OCI-LY1 (cell line): Measurements from ENCODE around the gene TOR1AIP1.

Experiments
- H2AFZ ChIP-seq: fragments of 200-600 bp; sonication (generic), shearing (Covaris generic); 2 replicates; pipeline ENCODE4 v1.6.0; 2014; ENCODE audit warnings: antibody characterized with exemption, mild to moderate bottlenecking, low read length
- H3F3A ChIP-seq: fragments of 200-600 bp; sonication (generic), shearing (Covaris generic); 2 replicates; pipeline ENCODE4 v1.6.0; 2014; ENCODE audit warnings: mild to moderate bottlenecking, antibody characterized with exemption, low read length, moderate library complexity; ENCODE audit not compliant: insufficient read depth
- H3K27ac ChIP-seq: fragments of 200-600 bp; sonication (generic); 2 replicates; pipeline ENCODE4 v1.5.1; 2014; ENCODE audit warnings: low read length, mixed run types, mild to moderate bottlenecking, low read depth; ENCODE audit not compliant: poor library complexity, severe bottlenecking
- H3K27me3 ChIP-seq: fragments of 200-600 bp; sonication (generic); 2 replicates; pipeline ENCODE4 v1.6.0; 2014; ENCODE audit warnings: antibody characterized with exemption, mild to moderate bottlenecking, low read length, moderate library complexity; ENCODE audit not compliant: insufficient read depth
- H3K36me3 ChIP-seq: fragments of 200-600 bp; sonication (generic); 2 replicates; pipeline ENCODE4 v1.6.1; 2014; ENCODE audit warnings: mild to moderate bottlenecking, antibody characterized with exemption, low read length, moderate library complexity, mixed read lengths; ENCODE audit not compliant: insufficient read depth
- H3K4me1 ChIP-seq: fragments of 200-600 bp; sonication (generic); 2 replicates; pipeline ENCODE4 v1.5.1; 2014; ENCODE audit warnings: mild to moderate bottlenecking, low read length, moderate library complexity; ENCODE audit not compliant: insufficient read depth, severe bottlenecking
- H3K4me2 ChIP-seq: fragments of 200-600 bp; sonication (generic), shearing (Covaris generic); 2 replicates; pipeline ENCODE4 v1.6.1; 2014; ENCODE audit warnings: low read length
- H3K4me3 ChIP-seq: fragments of 200-600 bp; sonication (generic); 2 replicates; pipeline ENCODE4 v1.5.1; 2014; ENCODE audit warnings: low read length, low read depth, mild to moderate bottlenecking, mixed read lengths; ENCODE audit not compliant: poor library complexity, severe bottlenecking
- H3K79me2 ChIP-seq: fragments of 200-600 bp; shearing (Covaris generic); 2 replicates; pipeline ENCODE4 v1.6.1; 2016; ENCODE audit warnings: mixed run types, low read length, mixed read lengths; ENCODE audit not compliant: insufficient read depth
- H3K9ac ChIP-seq: fragments of 200-600 bp; sonication (generic), shearing (Covaris generic); 2 replicates; pipeline ENCODE4 v1.6.1; 2014; ENCODE audit warnings: mild to moderate bottlenecking, low read length, mixed read lengths
- H3K9me2 ChIP-seq: fragments of 200-600 bp; sonication (generic), shearing (Covaris generic); 2 replicates; pipeline ENCODE4 v1.6.1; 2014; ENCODE audit warnings: low read depth, mild to moderate bottlenecking, low read length, mixed read lengths
- H3K9me3 ChIP-seq: fragments of 200-600 bp; shearing (Covaris generic); 2 replicates; pipeline ENCODE4 v1.6.1; 2014; ENCODE audit warnings: low read length, mixed read lengths
- H4K20me1 ChIP-seq: fragments of 200-600 bp; sonication (generic), shearing (Covaris generic); 2 replicates; pipeline ENCODE4 v1.6.0; 2016; ENCODE audit warnings: mild to moderate bottlenecking, low read length; ENCODE audit not compliant: insufficient read depth
- EZH2 ChIP-seq: fragments of 200-600 bp; sonication (generic), shearing (Covaris generic); IDR thresholded peaks from 2 replicates; pipeline ENCODE4 v1.8.0; 2017; ENCODE audit warnings: borderline replicate concordance, mixed run types, mild to moderate bottlenecking, antibody characterized with exemption, low read length, moderate library complexity, mixed read lengths
- TF ChIP-seq, protein P1 (sequence below): fragments of 200-600 bp; sonication (generic), shearing (Covaris generic); IDR thresholded peaks from 2 replicates; pipeline ENCODE4 v1.5.1; 2017; ENCODE audit warnings: mild to moderate bottlenecking, antibody characterized with exemption, low read length, moderate library complexity, mixed read lengths

TOR1AIP1 gene

DNA sequence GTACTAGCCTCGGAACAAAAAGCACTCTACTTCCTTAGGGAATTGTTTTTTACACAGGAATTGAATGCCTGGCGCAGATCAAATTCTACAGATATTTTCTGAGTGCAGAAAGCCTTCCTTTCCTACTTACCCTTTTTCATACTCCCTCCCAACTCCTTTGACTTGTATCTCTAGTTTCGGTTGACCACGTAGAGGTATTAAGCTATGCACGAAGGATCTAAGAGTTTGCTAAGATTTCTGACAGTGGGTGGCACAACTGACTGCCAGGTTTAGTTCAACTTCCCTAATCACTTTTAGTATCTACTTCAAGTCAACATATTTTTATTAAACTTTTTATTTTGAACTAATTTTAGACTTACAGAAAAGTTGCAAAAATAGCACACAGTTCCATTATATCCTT lies 9.5 kb upstream of the TOR1AIP1 start:
- Histone ChIP-seq H3K4me1 (peaks cover 47% of the 10 kb centered on the region), H3K79me2 (peaks cover 71% of the 10 kb centered on the region), H3K9ac (peak overlapping the region; percentile 9; the same call in 1 of the 2 replicates), H3K27me3 (no peaks in the 10 kb centered on the region), H3F3A (no peaks in the 10 kb centered on the region), H3K9me3 (no peaks in the 10 kb centered on the region), H4K20me1 (no peaks in the 10 kb centered on the region), H3K36me3 (peaks cover 60% of the 10 kb centered on the region), H3K27ac (peak overlapping the region; percentile 75), H3K9me2 (no peaks in the 10 kb centered on the region), H2AFZ (no peak overlapping the region), H3K4me3 (peak overlapping the region; percentile 36), H3K4me2 (peak overlapping the region; percentile 45)
- TF ChIP-seq EZH2, result no peak
- TF ChIP-seq, protein P1, sequence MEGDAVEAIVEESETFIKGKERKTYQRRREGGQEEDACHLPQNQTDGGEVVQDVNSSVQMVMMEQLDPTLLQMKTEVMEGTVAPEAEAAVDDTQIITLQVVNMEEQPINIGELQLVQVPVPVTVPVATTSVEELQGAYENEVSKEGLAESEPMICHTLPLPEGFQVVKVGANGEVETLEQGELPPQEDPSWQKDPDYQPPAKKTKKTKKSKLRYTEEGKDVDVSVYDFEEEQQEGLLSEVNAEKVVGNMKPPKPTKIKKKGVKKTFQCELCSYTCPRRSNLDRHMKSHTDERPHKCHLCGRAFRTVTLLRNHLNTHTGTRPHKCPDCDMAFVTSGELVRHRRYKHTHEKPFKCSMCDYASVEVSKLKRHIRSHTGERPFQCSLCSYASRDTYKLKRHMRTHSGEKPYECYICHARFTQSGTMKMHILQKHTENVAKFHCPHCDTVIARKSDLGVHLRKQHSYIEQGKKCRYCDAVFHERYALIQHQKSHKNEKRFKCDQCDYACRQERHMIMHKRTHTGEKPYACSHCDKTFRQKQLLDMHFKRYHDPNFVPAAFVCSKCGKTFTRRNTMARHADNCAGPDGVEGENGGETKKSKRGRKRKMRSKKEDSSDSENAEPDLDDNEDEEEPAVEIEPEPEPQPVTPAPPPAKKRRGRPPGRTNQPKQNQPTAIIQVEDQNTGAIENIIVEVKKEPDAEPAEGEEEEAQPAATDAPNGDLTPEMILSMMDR, result no peak

DNA sequence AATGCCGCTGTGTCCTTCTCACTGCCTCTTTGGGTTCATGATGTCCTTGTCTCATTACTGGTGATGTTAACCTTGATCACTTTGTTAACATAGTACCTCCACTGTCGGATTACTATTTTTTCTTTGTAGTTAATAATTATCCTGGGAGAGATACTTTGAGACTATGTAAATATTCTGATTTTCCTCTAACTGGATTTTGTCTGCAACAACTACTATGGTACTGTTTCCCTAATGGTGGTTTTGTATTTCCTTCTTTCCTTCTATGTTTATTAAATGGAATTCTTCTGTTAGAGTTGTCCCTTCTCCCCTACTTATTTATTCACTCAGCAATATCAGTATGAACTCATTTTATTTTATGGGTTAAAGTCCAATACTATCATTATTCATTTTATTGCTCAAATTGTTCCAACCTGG lies 8.6 kb upstream of the TOR1AIP1 start:
- H4K20me1 ChIP-seq, result no peaks in the 10 kb centered on the region
- TF ChIP-seq, protein P1, result no peak
- no peak for TF ChIP-seq EZH2
- H3F3A ChIP-seq, result no peaks in the 10 kb centered on the region
- no peaks in the 10 kb centered on the region for H3K9me3 ChIP-seq
- no peak overlapping the region for H3K4me3 ChIP-seq
- H3K36me3 ChIP-seq, result peaks cover 51% of the 10 kb centered on the region
- H3K4me2 ChIP-seq, result no peak overlapping the region
- H2AFZ ChIP-seq, result no peak overlapping the region
- H3K4me1 ChIP-seq, result peaks cover 54% of the 10 kb centered on the region
- no peak overlapping the region for H3K27ac ChIP-seq
- no peaks in the 10 kb centered on the region for H3K27me3 ChIP-seq
- no peaks in the 10 kb centered on the region for H3K9me2 ChIP-seq
- peaks cover 70% of the 10 kb centered on the region for H3K79me2 ChIP-seq
- H3K9ac ChIP-seq, result no peak overlapping the region

DNA sequence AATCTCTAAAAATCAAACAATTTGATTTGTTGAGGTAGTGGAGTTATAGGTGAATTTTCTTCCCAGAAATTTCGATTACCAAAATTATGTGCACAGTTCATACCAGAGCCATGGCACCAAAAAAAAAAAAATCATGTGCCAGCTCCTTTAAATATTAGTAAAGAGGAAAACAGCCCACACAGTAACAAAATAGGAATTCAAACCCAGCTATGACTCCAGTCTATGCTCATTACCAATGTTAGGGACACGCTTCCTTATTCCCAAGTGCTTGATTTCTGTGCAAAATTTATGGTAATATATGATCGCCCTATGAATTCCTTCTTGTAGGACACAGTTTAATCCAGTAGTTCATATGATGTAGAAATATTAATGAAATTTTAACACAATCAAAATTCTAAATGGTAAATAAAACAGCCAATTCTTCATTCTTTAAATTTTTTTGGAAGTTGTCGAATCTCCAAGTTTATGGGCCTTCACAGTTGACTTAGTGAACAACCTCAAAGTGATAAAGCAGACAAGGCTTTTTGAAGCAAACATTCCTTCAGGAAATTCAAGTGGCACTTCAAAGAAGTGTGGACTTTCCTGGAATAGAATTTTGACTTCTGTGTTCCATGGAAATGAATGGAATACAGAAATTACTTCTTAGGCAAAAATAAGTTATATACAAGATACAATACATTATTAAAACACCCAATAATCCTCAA lies 6.3 kb upstream of the TOR1AIP1 start:
- Histone ChIP-seq H3K4me3 (peak overlapping the region; percentile 98), H3K27ac (peak overlapping the region; percentile 17), H3F3A (no peaks in the 10 kb centered on the region), H3K36me3 (peaks cover 36% of the 10 kb centered on the region; the same call in 1 of the 2 replicates), H3K9ac (no peak overlapping the region), H2AFZ (no peak overlapping the region), H3K4me1 (peaks cover 55% of the 10 kb centered on the region), H4K20me1 (no peaks in the 10 kb centered on the region), H3K79me2 (peaks cover 59% of the 10 kb centered on the region), H3K9me2 (no peaks in the 10 kb centered on the region), H3K4me2 (peak overlapping the region; percentile 96), H3K9me3 (no peaks in the 10 kb centered on the region), H3K27me3 (no peaks in the 10 kb centered on the region)
- TF ChIP-seq EZH2, result no peak
- TF ChIP-seq, protein P1, result no peak
